KMS-11 (cell line): ENCODE measurements around the gene GPR61.

Source experiments
- H2AFZ ChIP-seq: fragments of 200-600 bp; sonication (generic); 2 replicates; pipeline ENCODE4 v1.6.1; 2016; ENCODE audit warnings: antibody characterized with exemption, mixed run types, low read depth
- H3K27ac ChIP-seq: fragments of 200-600 bp; sonication (generic); 2 replicates; pipeline ENCODE4 v1.6.1; 2016; ENCODE audit warnings: mild to moderate bottlenecking, mixed run types
- H3K27me3 ChIP-seq: fragments of 200-600 bp; sonication (generic); 2 replicates; pipeline ENCODE4 v1.6.1; 2017; ENCODE audit warnings: mild to moderate bottlenecking, low read depth, mixed run types, moderate library complexity; ENCODE audit not compliant: insufficient read depth
- H3K36me3 ChIP-seq: fragments of 200-600 bp; sonication (generic); 2 replicates; pipeline ENCODE4 v1.6.1; 2017; ENCODE audit warnings: mild to moderate bottlenecking, mixed run types; ENCODE audit not compliant: insufficient read depth
- H3K4me1 ChIP-seq: fragments of 200-600 bp; sonication (generic); 2 replicates; pipeline ENCODE4 v1.6.1; 2016; ENCODE audit warnings: mild to moderate bottlenecking, low read depth, mixed run types; ENCODE audit not compliant: poor library complexity, severe bottlenecking
- H3K4me2 ChIP-seq: fragments of 200-600 bp; sonication (generic); 2 replicates; pipeline ENCODE4 v1.7.0; 2016; ENCODE audit warnings: mild to moderate bottlenecking, mixed run types
- H3K4me3 ChIP-seq: fragments of 200-600 bp; sonication (generic); IDR thresholded peaks from 2 replicates; pipeline ENCODE4 v1.6.1; 2017; ENCODE audit warnings: low read depth, low read length, mixed read lengths; ENCODE audit not compliant: insufficient read depth
- H3K79me2 ChIP-seq: fragments of 200-600 bp; sonication (generic); 2 replicates; pipeline ENCODE4 v1.6.1; 2016; ENCODE audit warnings: low read depth, mixed run types; ENCODE audit not compliant: insufficient read depth
- H3K9ac ChIP-seq: fragments of 200-600 bp; sonication (generic); 2 replicates; pipeline ENCODE4 v1.6.1; 2016; ENCODE audit warnings: mild to moderate bottlenecking, mixed run types
- H4K20me1 ChIP-seq: fragments of 200-600 bp; sonication (generic); 2 replicates; pipeline ENCODE4 v1.6.1; 2016; ENCODE audit warnings: mild to moderate bottlenecking, mixed run types; ENCODE audit not compliant: insufficient read depth
- CTCF ChIP-seq: fragments of 200-600 bp; sonication (generic); conservative IDR thresholded peaks from 2 replicates; pipeline ENCODE4 v1.6.1; 2017; ENCODE audit warnings: low read depth, mild to moderate bottlenecking, antibody characterized with exemption, low read length, moderate library complexity, mixed read lengths

The GPR61 gene

DNA sequence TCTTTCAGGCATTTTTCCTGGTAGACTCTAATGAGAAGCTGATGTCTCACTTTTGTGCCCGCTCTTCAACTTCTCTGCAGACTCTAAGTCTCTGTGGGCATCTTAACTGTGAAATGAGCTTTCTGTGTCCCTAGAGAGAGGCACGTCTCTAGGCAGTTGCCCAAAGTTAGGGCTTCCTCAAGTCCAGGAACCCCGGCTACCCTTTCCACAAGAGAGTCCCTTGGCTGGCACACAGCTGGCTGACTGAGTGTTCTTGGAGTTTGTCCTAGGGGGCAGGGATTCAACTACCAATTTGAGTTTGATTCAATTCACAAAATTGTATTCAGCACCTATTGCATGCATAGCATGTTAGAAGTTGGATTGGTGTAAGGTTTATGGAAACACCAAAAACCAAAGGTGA is 1.4 kb downstream of the GPR61 start:
- no peak overlapping the region for H3K27ac ChIP-seq
- H3K4me1 ChIP-seq, result peaks cover 3% of the 10 kb centered on the region
- TF ChIP-seq CTCF, result no peak
- no peak overlapping the region for H3K9ac ChIP-seq
- no peak overlapping the region for H2AFZ ChIP-seq
- no peak overlapping the region for H3K4me3 ChIP-seq
- no peaks in the 10 kb centered on the region for H4K20me1 ChIP-seq
- H3K4me2 ChIP-seq, result no peak overlapping the region
- no peaks in the 10 kb centered on the region for H3K79me2 ChIP-seq
- no peaks in the 10 kb centered on the region for H3K36me3 ChIP-seq
- peaks cover 11% of the 10 kb centered on the region; the same call in 1 of the 2 replicates for H3K27me3 ChIP-seq

DNA sequence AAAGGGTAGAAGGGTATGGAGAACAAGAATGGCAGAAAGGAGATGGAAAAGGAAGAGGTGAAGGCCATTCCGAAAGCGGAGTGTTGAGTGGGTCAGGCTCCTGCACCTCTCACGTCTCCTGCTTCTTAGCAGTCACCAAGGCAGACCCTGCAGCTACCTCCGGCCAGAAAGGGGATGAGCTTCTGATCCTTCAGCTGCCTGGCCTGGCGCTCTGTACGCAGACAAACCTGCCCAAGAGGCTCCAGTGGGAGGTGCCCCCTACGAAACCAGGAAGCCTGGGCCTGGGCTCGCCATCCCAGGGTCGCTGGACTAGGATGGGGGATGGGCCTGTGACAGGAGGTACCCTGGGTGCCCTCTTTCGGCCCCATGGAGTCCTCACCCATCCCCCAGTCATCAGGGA is 3.0 kb downstream of the GPR61 start:
- TF ChIP-seq CTCF, result no peak
- Histone ChIP-seq H3K4me2 (no peak overlapping the region), H3K4me1 (peaks cover 13% of the 10 kb centered on the region), H4K20me1 (no peaks in the 10 kb centered on the region), H3K27me3 (peaks cover 11% of the 10 kb centered on the region; the same call in 1 of the 2 replicates), H3K4me3 (no peak overlapping the region), H3K9ac (no peak overlapping the region), H3K36me3 (no peaks in the 10 kb centered on the region), H2AFZ (no peak overlapping the region), H3K79me2 (no peaks in the 10 kb centered on the region), H3K27ac (no peak overlapping the region)

DNA sequence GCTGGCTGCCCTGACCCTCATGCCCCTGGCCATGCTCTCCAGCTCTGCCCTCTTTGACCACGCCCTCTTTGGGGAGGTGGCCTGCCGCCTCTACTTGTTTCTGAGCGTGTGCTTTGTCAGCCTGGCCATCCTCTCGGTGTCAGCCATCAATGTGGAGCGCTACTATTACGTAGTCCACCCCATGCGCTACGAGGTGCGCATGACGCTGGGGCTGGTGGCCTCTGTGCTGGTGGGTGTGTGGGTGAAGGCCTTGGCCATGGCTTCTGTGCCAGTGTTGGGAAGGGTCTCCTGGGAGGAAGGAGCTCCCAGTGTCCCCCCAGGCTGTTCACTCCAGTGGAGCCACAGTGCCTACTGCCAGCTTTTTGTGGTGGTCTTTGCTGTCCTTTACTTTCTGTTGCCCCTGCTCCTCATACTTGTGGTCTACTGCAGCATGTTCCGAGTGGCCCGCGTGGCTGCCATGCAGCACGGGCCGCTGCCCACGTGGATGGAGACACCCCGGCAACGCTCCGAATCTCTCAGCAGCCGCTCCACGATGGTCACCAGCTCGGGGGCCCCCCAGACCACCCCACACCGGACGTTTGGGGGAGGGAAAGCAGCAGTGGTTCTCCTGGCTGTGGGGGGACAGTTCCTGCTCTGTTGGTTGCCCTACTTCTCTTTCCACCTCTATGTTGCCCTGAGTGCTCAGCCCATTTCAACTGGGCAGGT is 3.8 kb downstream of the GPR61 start:
- no peaks in the 10 kb centered on the region for H4K20me1 ChIP-seq
- H3K4me3 ChIP-seq, result no peak overlapping the region
- peaks cover 18% of the 10 kb centered on the region for H3K4me1 ChIP-seq
- H3K27ac ChIP-seq, result no peak overlapping the region
- H3K4me2 ChIP-seq, result no peak overlapping the region
- no peak overlapping the region for H3K9ac ChIP-seq
- H3K36me3 ChIP-seq, result no peaks in the 10 kb centered on the region
- H3K27me3 ChIP-seq, result peaks cover 11% of the 10 kb centered on the region; the same call in 1 of the 2 replicates
- no peak for TF ChIP-seq CTCF
- H3K79me2 ChIP-seq, result peaks cover under 1% of the 10 kb centered on the region; the same call in 1 of the 2 replicates
- H2AFZ ChIP-seq, result no peak overlapping the region

DNA sequence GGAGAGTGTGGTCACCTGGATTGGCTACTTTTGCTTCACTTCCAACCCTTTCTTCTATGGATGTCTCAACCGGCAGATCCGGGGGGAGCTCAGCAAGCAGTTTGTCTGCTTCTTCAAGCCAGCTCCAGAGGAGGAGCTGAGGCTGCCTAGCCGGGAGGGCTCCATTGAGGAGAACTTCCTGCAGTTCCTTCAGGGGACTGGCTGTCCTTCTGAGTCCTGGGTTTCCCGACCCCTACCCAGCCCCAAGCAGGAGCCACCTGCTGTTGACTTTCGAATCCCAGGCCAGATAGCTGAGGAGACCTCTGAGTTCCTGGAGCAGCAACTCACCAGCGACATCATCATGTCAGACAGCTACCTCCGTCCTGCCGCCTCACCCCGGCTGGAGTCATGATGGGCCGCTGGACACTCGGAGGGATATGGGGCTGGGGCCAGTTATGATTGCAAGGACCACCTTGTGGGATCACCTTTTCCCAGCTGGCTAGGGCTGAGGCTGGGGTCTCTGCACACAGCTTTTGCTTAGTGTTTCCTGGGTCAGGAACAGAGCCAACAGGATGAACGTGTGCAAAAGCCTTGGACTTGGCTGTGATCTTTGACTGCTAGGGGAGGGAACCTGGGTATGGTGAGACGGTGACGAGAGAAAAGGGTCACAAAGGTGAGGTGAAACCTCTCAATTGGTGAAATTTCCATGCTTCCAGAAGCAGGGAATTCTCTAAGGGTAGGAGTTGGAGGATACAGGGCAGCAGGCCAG is 4.5 kb downstream of the GPR61 start:
- Histone ChIP-seq H3K4me1 (peaks cover 18% of the 10 kb centered on the region), H2AFZ (no peak overlapping the region), H3K9ac (no peak overlapping the region), H3K36me3 (no peaks in the 10 kb centered on the region), H3K27ac (no peak overlapping the region), H4K20me1 (no peaks in the 10 kb centered on the region), H3K4me2 (no peak overlapping the region), H3K4me3 (no peak overlapping the region), H3K79me2 (peaks cover 7% of the 10 kb centered on the region), H3K27me3 (peaks cover 11% of the 10 kb centered on the region; the same call in 1 of the 2 replicates)
- no peak for TF ChIP-seq CTCF
